NCI-H146 treated with DMSO at 0.1 percent for 48 hours (cell line): Measurements from ENCODE around the gene AGO3.

ENCODE experiments used
- DNase-seq: peaks from one replicate; lab custom pipeline; 2025; ENCODE audit not compliant: unreplicated experiment; lab: John Stamatoyannopoulos, UW

Gene AGO3

DNA sequence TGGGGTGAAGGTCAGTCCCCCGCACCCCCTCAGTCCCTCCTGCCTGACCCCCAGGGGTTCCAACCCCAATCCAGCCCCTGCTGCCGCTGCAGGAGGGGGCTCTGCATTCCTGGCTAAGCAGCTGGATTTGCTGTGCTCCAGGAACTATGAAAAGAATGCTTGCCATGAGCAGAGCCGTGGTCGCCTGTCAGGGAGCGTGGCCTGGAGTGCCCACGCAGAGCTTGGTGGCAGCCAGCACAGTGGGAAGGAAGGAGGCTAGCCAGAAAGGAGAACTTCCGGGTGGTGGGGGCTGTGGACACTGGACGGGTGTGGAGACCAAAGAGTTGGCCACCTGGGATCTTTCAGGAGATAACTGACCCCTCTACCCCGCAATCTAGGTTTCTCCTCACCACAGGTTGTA is 188.6 kb downstream of the AGO3 start:
- DNase-seq = no peak
